Suprapubic skin (tissue), 4 donors: ENCODE results near the gene NPW. TPM values are rescaled to one million over a fixed set of nuclear protein-coding genes. Genes with fewer than 3 reads are reported as not detected.

Source experiments
- DNase-seq, 2 donors: peaks; one replicate each; pipeline ENCODE4 v3.0.0-alpha.2; 2019; ENCODE audit warnings: low spot score in 2 of 2
- H3K27ac ChIP-seq: fragments of 200-600 bp; sonication (generic); one replicate; pipeline ENCODE4 v1.5.1; 2019
- H3K27me3 ChIP-seq: fragments of 200-600 bp; sonication (generic); one replicate; pipeline ENCODE4 v1.5.1; 2019
- H3K36me3 ChIP-seq: fragments of 200-600 bp; sonication (generic); one replicate; pipeline ENCODE4 v1.5.1; 2019
- H3K4me1 ChIP-seq: fragments of 200-600 bp; sonication (generic); one replicate; pipeline ENCODE4 v1.5.1; 2019
- H3K4me3 ChIP-seq: fragments of 200-600 bp; sonication (generic); one replicate; pipeline ENCODE4 v1.5.1; 2019; ENCODE audit warnings: mild to moderate bottlenecking
- H3K9me3 ChIP-seq: fragments of 200-600 bp; sonication (generic); one replicate; pipeline ENCODE4 v1.5.1; 2019
- EP300 ChIP-seq: sonication (generic); formaldehyde crosslinking; IDR thresholded peaks from one replicate; pipeline ENCODE4 v1.6.1; 2017; ENCODE audit warnings: antibody characterized with exemption
- POLR2A ChIP-seq, 2 donors: fragments of 450-650 bp; IDR thresholded peaks; one replicate each; pipeline ENCODE4 v1.6.1; 2017; ENCODE audit warnings: antibody characterized with exemption in 2 of 2, mild to moderate bottlenecking in 2 of 2, moderate library complexity in 2 of 2
- POLR2AphosphoS5 ChIP-seq, 3 donors: sonication (generic); formaldehyde crosslinking; IDR thresholded peaks; one replicate each; pipeline ENCODE4 v1.6.1; 2017; ENCODE audit warnings: antibody characterized with exemption in 3 of 3
- WGBS: methylation state at CpG from one replicate; pipeline ENCODE4 v1.1.5; 2018; 5-methylcytosine and 5-hydroxymethylcytosine counted together
- total RNA-seq, 4 donors: library from RNA; depleted of rRNA; stranded (reverse); fragments of >200 nt; gene quantifications; one replicate each; pipeline ENCODE4 v1.1.0, GENCODE V29; 2016
- TF ChIP-seq, protein P1 (sequence below), 2 donors: fragments of 200-600 bp in 1 of 2; fragments of 450-650 bp in 1 of 2; sonication (generic) in 1 of 2; IDR thresholded peaks; one replicate each; pipeline ENCODE4 v1.5.1; 2016 to 2019; ENCODE audit warnings: antibody characterized with exemption in 2 of 2, mild to moderate bottlenecking in 1 of 2, moderate library complexity in 1 of 2

Gene NPW
- total RNA-seq, 4 donors from 2014 or later = 0.65 to 5.6 (median 3.0) TPM; not detected in 1

DNA sequence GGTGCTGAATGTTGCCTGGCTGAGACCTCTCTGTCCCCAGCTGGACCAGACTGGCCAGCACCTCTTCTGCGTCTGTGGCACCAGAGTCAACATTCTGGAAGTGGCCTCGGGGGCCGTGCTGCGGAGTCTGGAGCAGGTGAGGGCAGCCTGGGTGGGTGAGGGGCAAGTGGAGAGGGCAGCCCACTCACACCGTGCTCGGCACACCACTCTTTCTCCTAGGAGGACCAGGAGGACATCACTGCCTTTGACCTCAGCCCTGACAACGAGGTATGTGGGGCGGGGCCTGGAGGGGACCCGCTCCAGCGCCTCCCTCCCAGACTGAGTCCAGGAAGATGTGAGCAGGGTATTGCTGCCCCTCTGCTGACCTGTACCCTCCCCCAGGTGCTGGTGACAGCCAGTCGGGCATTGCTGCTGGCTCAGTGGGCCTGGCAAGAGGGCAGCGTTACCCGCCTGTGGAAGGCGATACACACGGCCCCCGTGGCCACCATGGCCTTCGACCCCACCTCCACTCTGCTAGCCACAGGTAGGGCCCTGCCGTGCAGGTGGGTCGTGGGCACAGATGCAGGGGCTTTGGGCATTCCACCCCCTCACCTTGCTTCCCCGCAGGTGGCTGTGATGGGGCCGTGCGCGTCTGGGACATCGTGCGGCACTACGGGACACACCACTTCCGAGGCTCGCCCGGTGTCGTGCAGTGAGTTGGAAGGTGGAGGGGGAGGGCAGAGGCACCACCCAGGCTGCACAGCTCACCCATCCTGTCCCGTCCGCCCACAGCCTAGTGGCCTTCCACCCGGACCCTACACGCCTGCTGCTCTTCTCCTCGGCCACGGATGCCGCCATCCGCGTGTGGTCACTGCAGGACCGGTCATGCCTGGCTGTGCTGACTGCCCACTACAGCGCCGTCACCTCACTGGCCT, 45.2 kb upstream of the NPW start:
- 97% methylated on average over 28 of the region's 42 CpGs for WGBS
- Histone ChIP-seq H3K4me1 (peaks cover 40% of the 10 kb centered on the region), H3K27ac (no peak overlapping the region), H3K27me3 (peaks cover 20% of the 10 kb centered on the region), H3K4me3 (no peak overlapping the region), H3K36me3 (peaks cover 46% of the 10 kb centered on the region), H3K9me3 (no peaks in the 10 kb centered on the region)
- no peak for DNase-seq
- TF ChIP-seq EP300 = no peak
- TF ChIP-seq, protein P1, sequence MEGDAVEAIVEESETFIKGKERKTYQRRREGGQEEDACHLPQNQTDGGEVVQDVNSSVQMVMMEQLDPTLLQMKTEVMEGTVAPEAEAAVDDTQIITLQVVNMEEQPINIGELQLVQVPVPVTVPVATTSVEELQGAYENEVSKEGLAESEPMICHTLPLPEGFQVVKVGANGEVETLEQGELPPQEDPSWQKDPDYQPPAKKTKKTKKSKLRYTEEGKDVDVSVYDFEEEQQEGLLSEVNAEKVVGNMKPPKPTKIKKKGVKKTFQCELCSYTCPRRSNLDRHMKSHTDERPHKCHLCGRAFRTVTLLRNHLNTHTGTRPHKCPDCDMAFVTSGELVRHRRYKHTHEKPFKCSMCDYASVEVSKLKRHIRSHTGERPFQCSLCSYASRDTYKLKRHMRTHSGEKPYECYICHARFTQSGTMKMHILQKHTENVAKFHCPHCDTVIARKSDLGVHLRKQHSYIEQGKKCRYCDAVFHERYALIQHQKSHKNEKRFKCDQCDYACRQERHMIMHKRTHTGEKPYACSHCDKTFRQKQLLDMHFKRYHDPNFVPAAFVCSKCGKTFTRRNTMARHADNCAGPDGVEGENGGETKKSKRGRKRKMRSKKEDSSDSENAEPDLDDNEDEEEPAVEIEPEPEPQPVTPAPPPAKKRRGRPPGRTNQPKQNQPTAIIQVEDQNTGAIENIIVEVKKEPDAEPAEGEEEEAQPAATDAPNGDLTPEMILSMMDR (IDR thresholded peaks at IDR 0.05) = no peak
- TF ChIP-seq POLR2AphosphoS5 (IDR thresholded peaks at IDR 0.05) = no peak
- TF ChIP-seq POLR2A (IDR thresholded peaks at IDR 0.05) = no peak

DNA sequence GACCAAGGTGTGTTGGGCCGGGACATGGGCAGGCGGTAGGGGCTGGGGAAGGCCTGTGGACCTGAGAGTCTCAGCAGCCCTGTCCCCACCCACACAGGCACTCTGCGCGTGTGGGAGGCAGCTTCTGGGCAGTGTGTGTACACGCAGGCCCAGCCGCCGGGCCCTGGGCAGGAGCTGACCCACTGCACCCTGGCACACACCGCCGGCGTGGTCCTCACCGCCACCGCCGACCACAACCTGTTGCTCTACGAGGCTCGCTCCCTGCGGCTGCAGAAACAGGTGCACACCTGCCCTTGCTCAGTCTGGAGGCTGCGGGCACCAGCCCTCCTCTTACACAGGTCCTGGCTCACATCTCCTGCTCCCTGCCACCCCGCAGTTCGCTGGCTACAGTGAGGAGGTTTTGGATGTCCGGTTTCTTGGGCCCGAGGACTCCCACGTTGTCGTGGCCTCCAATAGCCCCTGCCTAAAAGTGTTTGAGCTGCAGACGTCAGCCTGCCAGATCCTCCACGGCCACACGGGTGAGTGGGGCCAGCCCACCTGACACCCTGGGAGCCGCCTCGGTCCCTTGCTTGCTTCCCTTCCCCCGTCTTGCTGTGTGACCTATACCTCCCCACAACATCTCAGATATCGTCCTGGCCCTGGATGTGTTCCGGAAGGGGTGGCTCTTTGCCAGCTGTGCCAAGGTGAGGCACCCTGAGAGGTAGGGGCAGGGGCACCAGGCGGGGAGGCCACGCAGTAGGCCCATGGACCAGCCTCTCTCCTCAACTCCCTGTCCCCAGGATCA, 44.0 kb upstream of the NPW start:
- no peak overlapping the region for H3K27ac ChIP-seq
- peaks cover 51% of the 10 kb centered on the region for H3K4me1 ChIP-seq
- peaks cover 21% of the 10 kb centered on the region for H3K27me3 ChIP-seq
- TF ChIP-seq, protein P1 (IDR thresholded peaks at IDR 0.05) = no peak
- TF ChIP-seq EP300 (no peak), POLR2AphosphoS5 (IDR thresholded peaks at IDR 0.05) (no peak), POLR2A (IDR thresholded peaks at IDR 0.05) (no peak)
- H3K36me3 ChIP-seq = peaks cover 46% of the 10 kb centered on the region
- H3K4me3 ChIP-seq = no peak overlapping the region
- no peak for DNase-seq
- 95% methylated on average over 20 of the region's 33 CpGs for WGBS
- H3K9me3 ChIP-seq = no peaks in the 10 kb centered on the region

DNA sequence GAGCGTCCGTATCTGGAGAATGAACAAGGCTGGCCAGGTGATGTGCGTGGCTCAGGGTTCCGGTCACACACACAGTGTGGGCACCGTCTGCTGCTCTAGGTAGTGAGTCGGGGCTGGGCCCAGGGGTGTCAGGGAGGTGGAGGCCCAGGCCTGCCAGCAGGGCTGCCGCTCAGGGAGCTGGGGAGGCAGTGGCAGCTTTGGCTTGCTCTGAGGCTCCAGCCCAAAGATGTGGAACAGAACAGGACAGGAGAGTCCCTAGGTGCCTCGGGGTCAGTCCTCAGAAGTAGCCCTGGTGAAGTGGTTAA, 43.4 kb upstream of the NPW start:
- Histone ChIP-seq H3K4me1 (peaks cover 49% of the 10 kb centered on the region), H3K4me3 (no peak overlapping the region), H3K9me3 (no peaks in the 10 kb centered on the region), H3K27me3 (peaks cover 26% of the 10 kb centered on the region), H3K36me3 (peaks cover 46% of the 10 kb centered on the region), H3K27ac (no peak overlapping the region)
- DNase-seq = no peak
- TF ChIP-seq POLR2AphosphoS5 (IDR thresholded peaks at IDR 0.05) (no peak), EP300 (no peak)
- TF ChIP-seq, protein P1 (IDR thresholded peaks at IDR 0.05) = no peak
- 84% methylated on average over 7 of the region's 8 CpGs for WGBS

DNA sequence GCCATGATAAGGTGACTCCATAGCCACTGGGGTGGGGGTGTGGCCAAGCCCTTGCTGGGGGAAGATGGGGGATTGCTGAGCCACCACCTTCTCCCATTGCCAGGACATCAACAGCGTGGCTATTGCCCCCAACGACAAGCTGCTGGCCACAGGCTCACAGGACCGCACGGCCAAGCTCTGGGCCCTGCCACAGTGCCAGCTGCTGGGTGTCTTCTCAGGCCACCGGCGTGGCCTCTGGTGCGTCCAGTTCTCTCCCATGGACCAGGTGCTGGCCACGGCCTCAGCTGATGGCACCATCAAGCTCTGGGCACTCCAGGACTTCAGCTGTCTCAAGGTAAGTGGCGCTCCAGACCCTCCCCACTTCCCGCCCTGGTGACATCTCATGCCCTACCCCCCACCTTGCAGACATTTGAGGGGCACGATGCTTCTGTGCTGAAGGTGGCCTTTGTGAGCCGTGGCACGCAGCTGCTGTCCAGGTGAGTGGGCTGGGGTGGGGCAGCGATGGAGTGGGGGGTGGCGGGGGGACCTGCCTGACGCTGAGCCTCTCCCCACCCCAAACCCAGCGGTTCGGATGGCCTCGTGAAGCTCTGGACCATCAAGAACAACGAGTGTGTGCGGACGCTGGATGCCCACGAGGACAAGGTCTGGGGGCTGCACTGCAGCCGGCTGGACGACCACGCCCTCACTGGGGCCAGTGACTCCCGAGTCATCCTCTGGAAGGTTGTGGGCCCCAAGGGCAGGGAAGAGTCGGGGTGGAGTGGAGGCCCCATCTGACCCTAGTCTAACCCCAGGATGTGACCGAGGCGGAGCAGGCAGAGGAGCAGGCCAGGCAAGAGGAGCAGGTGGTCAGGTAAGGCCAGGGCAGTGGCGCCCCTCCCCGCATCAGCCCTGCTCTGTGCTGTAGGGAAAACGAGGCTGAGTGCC, 42.4 kb upstream of the NPW start:
- Histone ChIP-seq H3K27me3 (peaks cover 30% of the 10 kb centered on the region), H3K4me3 (no peak overlapping the region), H3K9me3 (no peaks in the 10 kb centered on the region), H3K4me1 (peaks cover 54% of the 10 kb centered on the region), H3K27ac (no peak overlapping the region), H3K36me3 (peaks cover 46% of the 10 kb centered on the region)
- TF ChIP-seq POLR2AphosphoS5 (IDR thresholded peaks at IDR 0.05) = no peak
- TF ChIP-seq POLR2A (IDR thresholded peaks at IDR 0.05) = no peak
- no peak for TF ChIP-seq EP300
- TF ChIP-seq, protein P1 (IDR thresholded peaks at IDR 0.05) = no peak
- WGBS = 86% methylated on average over 7 of the region's 33 CpGs
- no peak for DNase-seq
